Measurements from ENCODE around the gene MRPS12.

DNA sequence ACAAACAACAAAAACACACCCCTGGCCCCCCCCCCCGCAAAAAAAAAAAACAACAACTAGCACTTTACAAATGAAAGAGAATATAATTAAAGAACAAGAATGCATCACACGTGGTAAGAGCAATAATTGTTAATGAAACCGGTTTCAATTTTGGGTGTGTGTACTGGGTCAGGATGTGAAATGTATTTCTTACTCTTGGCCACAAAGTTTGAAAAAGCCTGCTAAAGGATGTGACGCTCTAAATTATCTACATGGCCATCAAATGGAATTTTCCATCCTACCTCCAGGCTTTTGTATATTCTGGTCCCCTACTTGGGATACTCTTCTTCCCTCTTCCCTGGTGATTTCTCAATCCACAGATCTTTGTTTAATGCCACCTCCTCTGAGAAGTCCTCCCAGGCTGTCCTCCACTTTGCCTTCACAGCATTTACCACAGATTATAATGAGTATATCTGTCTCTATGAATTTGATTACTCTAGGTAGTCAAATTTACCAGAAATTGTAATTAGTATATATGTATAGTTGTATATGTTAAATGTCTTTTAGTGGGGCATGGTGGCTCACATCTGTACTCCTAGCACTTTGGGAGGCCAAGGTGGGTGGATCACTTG, 2.2 kb upstream of the MRPS12 start:
- TF ChIP-seq, protein P1, sequence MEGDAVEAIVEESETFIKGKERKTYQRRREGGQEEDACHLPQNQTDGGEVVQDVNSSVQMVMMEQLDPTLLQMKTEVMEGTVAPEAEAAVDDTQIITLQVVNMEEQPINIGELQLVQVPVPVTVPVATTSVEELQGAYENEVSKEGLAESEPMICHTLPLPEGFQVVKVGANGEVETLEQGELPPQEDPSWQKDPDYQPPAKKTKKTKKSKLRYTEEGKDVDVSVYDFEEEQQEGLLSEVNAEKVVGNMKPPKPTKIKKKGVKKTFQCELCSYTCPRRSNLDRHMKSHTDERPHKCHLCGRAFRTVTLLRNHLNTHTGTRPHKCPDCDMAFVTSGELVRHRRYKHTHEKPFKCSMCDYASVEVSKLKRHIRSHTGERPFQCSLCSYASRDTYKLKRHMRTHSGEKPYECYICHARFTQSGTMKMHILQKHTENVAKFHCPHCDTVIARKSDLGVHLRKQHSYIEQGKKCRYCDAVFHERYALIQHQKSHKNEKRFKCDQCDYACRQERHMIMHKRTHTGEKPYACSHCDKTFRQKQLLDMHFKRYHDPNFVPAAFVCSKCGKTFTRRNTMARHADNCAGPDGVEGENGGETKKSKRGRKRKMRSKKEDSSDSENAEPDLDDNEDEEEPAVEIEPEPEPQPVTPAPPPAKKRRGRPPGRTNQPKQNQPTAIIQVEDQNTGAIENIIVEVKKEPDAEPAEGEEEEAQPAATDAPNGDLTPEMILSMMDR (IDR thresholded peaks at IDR 0.05; ENCODE audit: borderline replicate concordance, extremely low read depth, low read length, poor library complexity, severe bottlenecking), result no peak
- TF ChIP-seq EZH2 (IDR thresholded peaks at IDR 0.05; ENCODE audit: borderline replicate concordance, low read depth, low read length, severe bottlenecking), result no peak
